Activated CD4-positive, CD25-positive, alpha-beta regulatory T cell treated with anti-CD3 and anti-CD28 coated beads, Interleukin-2, amount 50 U/mL, for 24 hours (primary cell): ENCODE measurements around the gene FTO.

Experiments
- ATAC-seq, 2 donors: fragments of 150-1000 bp; cut with Tn5 transposase; one replicate each; pipeline ENCODE4 v1.10.0; 2021; ENCODE audit warnings: mild to moderate bottlenecking in 1 of 2, moderate library complexity in 1 of 2

The FTO gene

GRCh38 chr16:53756275-53756996 lies 52.5 kb downstream of the FTO start:
- ATAC-seq = no peak

- no peak for ATAC-seq
Observed at GRCh38 chr16:53757971-53758609, 54.1 kb downstream of the FTO start.

GRCh38 chr16:53761962-53762703 lies 58.2 kb downstream of the FTO start:
- ATAC-seq = no peak

- no peak for ATAC-seq
Observed at GRCh38 chr16:53766304-53767016, 62.5 kb downstream of the FTO start.

GRCh38 chr16:53768167-53768566 lies 64.2 kb downstream of the FTO start:
- ATAC-seq = no peak

- ATAC-seq = peak; percentile 60 to 82
Observed at GRCh38 chr16:53768593-53768992, 64.6 kb downstream of the FTO start.

- ATAC-seq = peak in 1 of 2 donors; percentile 49
Observed at GRCh38 chr16:53769185-53769584, 65.2 kb downstream of the FTO start.

GRCh38 chr16:53769787-53770186 lies 65.8 kb downstream of the FTO start:
- ATAC-seq = no peak

- no peak for ATAC-seq
Observed at GRCh38 chr16:53770641-53771040, 66.7 kb downstream of the FTO start.

- ATAC-seq = no peak
Observed at GRCh38 chr16:53771655-53772497, 67.9 kb downstream of the FTO start.

GRCh38 chr16:53773150-53773846 lies 69.3 kb downstream of the FTO start:
- ATAC-seq = no peak

- no peak for ATAC-seq
Observed at GRCh38 chr16:53773881-53774280, 69.9 kb downstream of the FTO start.

- ATAC-seq = no peak
Observed at GRCh38 chr16:53775106-53775820, 71.3 kb downstream of the FTO start.

- ATAC-seq = no peak
Observed at GRCh38 chr16:53775821-53776431, 72.0 kb downstream of the FTO start.

GRCh38 chr16:53779186-53779585 lies 75.2 kb downstream of the FTO start:
- no peak for ATAC-seq

GRCh38 chr16:53780051-53780450 lies 76.1 kb downstream of the FTO start:
- no peak for ATAC-seq

- peak in 1 of 2 donors; percentile 17 for ATAC-seq
Observed at GRCh38 chr16:53781023-53781605, 77.2 kb downstream of the FTO start.

GRCh38 chr16:53782148-53782547 lies 78.2 kb downstream of the FTO start:
- no peak for ATAC-seq

GRCh38 chr16:53784291-53784690 lies 80.3 kb downstream of the FTO start:
- ATAC-seq = no peak

GRCh38 chr16:53785044-53785443 lies 81.1 kb downstream of the FTO start:
- no peak for ATAC-seq
